ENCODE data around the gene ATP1A1.

The ATP1A1 gene

DNA sequence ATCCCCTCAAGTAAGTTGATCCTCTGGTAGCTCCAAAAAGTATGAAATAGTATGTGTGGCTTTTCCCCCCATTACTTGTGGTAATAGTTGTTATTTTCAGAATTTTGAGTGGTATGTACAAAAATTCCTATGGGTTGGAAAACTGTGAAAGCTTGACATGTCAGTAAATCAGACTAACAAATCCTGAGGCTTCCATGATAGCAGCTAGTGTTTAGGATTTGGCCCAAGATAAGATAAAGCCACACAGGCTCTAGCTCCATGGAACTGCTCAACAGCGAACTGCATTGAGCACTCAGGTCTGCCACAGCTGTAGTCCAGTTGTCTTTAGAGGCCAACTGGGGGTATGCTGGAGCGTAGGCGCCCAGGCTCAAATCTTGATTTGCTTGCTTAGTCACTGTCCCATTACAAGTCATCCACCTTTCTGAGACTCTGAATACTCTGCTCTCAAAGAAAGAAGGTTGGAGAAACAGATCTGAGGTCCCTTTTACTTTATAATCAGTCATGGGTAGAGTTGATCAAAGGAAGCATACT, 28.7 kb downstream of the ATP1A1 start:
- Mint-ChIP-seq H3K27ac (no peak overlapping the region), H3K9me3 (no peaks in the 10 kb centered on the region), H3K4me1 (no peaks in the 10 kb centered on the region), H3K4me3 (no peak overlapping the region), H3K36me3 (peaks cover 60% of the 10 kb centered on the region), H3K27me3 (no peaks in the 10 kb centered on the region)
- ATAC-seq (ENCODE audit: low read depth) (no peak), DNase-seq (ENCODE audit: low spot score in 2 of 2) (no peak)

DNA sequence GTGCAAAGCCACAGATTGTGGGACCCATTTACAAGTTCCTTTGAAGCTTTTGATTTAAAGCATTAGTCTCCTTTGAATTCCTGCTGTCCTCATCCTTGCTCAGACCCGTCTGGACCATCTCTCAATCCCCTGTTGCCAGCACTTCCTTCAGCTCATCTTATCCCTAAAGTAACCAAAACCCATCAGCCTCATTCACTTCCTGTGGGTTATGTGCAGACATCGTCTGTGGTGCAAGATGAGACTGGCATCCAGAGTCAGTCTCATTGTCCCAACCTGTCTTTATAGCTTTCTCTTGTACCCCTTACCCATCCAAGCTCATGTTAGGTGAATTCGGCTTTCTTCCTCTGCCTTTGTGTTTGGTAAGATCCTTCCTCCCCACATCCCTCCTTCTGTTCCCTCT, 29.3 kb downstream of the ATP1A1 start:
- no peak for ATAC-seq (ENCODE audit: low read depth)
- no peak overlapping the region for H3K4me3 Mint-ChIP-seq
- DNase-seq (ENCODE audit: low spot score in 2 of 2): no peak
- no peaks in the 10 kb centered on the region for H3K9me3 Mint-ChIP-seq
- no peaks in the 10 kb centered on the region for H3K4me1 Mint-ChIP-seq
- no peaks in the 10 kb centered on the region for H3K27me3 Mint-ChIP-seq
- H3K36me3 Mint-ChIP-seq: peaks cover 58% of the 10 kb centered on the region
- H3K27ac Mint-ChIP-seq: peak overlapping the region; percentile 40

- Mint-ChIP-seq H3K4me1 (no peaks in the 10 kb centered on the region), H3K4me3 (no peak overlapping the region), H3K27me3 (no peaks in the 10 kb centered on the region), H3K36me3 (peaks cover 49% of the 10 kb centered on the region), H3K9me3 (no peaks in the 10 kb centered on the region), H3K27ac (peak overlapping the region; percentile 62)
- ATAC-seq (ENCODE audit: low read depth) (no peak), DNase-seq (ENCODE audit: low spot score in 2 of 2) (no peak)
Measured at GRCh38 chr1:116403496-116404136, 30.6 kb downstream of the ATP1A1 start.

GRCh38 chr1:116404699-116405098, 31.7 kb downstream of the ATP1A1 start:
- no peak for ATAC-seq (ENCODE audit: low read depth)
- Mint-ChIP-seq H3K4me1 (no peaks in the 10 kb centered on the region), H3K27me3 (no peaks in the 10 kb centered on the region), H3K9me3 (no peaks in the 10 kb centered on the region), H3K4me3 (no peak overlapping the region), H3K27ac (peak overlapping the region; percentile 73), H3K36me3 (peaks cover 39% of the 10 kb centered on the region)
- DNase-seq (ENCODE audit: low spot score in 2 of 2): no peak

DNA sequence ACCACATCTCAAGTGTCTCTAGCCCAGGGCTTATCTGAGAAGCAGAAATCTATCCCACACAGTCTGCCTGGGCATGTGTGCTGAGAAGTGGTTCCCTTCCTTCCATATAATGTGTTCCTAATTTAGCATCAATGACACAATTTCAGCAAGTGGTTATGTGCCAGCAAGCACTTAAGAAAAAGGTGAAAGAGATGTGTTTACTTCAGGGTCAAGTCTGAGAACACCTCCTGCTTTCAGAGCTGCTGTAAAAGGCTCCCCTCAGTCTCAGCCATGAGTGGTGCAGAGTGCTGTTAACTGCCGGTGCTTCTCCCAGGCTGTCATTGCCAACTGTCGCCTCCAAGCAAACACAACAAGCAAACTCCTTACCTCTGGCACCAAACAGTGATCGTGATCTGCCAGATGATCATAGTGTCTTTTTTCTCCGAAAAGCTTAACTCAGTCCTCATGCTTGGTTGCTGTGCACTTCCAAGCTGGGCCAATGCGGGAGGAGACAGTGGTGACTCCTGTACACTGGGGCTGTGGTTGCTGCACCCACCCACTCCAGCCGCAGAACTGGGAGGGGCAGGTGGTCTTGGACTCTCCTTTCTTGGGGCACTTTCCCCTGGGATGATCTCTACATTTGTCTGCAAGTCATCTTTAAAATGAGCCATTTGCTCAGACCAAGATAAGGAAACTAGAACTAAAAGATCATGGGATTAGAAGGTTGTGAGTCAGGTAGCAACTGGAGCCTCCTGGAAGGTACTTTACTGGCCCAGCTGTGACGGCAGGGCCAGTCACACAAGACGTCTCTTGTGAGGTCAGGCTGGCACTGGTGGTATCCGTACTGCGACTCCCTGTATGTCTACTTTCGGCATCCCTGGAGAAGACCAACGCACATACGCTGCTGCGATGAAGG, 32.4 kb downstream of the ATP1A1 start:
- Mint-ChIP-seq H3K36me3 (peaks cover 33% of the 10 kb centered on the region), H3K4me1 (no peaks in the 10 kb centered on the region), H3K4me3 (no peak overlapping the region), H3K27ac (peak overlapping the region; percentile 73), H3K27me3 (no peaks in the 10 kb centered on the region), H3K9me3 (no peaks in the 10 kb centered on the region)
- ATAC-seq (ENCODE audit: low read depth) (no peak), DNase-seq (ENCODE audit: low spot score in 2 of 2) (no peak)

GRCh38 chr1:116407033-116407432, 34.0 kb downstream of the ATP1A1 start:
- H3K27ac Mint-ChIP-seq: peak overlapping the region; percentile 58
- no peaks in the 10 kb centered on the region for H3K9me3 Mint-ChIP-seq
- H3K36me3 Mint-ChIP-seq: peaks cover 25% of the 10 kb centered on the region
- no peak overlapping the region for H3K4me3 Mint-ChIP-seq
- no peaks in the 10 kb centered on the region for H3K4me1 Mint-ChIP-seq
- DNase-seq (ENCODE audit: low spot score in 2 of 2): no peak
- no peak for ATAC-seq (ENCODE audit: low read depth)
- H3K27me3 Mint-ChIP-seq: no peaks in the 10 kb centered on the region

GRCh38 chr1:116408193-116408592, 35.1 kb downstream of the ATP1A1 start:
- Mint-ChIP-seq H3K4me1 (no peaks in the 10 kb centered on the region), H3K27ac (peak overlapping the region; percentile 58), H3K9me3 (no peaks in the 10 kb centered on the region), H3K4me3 (no peak overlapping the region), H3K27me3 (no peaks in the 10 kb centered on the region), H3K36me3 (peaks cover 19% of the 10 kb centered on the region)
- ATAC-seq (ENCODE audit: low read depth) (no peak), DNase-seq (ENCODE audit: low spot score in 2 of 2) (no peak)

DNA sequence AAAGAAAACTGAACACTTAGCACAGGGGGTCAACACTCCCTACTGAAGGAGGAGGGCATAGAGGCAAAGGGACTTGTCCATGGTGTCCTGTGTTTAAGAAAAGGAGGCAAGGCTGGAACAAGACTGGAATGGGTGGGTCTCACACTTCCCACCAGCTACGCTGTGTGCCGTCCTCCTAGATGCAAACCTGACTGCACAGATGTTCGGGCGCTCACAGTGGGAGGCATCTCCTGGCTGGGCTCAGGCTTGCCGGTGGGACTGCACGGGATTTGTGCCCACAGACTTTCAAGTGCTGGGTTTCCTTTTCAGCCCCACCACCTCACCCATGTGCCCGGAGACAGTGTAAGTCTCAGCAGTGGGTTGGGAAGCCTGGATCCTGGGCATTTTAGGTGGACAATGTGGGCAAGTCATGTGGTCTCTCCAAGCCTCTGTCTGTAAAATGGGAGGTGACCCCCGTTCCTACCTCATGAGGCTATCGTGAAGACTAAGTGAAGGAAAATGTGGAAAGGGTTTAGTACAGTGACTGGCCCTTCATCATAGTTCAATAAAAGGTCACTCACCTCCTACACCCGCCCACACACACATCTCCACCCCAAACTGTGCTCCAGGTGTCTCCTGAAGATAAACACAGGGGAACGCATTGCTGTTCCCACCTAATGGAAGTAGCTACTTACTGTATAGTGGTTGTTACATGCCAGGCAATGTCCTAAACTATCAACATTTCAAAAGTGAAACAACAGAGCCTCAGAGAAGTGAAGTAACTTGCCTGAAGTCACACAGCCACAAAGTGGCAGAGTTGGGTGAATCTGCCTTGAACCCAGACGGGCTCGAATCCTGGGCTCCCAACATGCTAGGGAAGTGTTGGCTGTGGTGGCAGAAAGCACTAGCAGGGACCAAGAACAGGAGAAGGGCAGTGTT, 36.0 kb downstream of the ATP1A1 start:
- no peaks in the 10 kb centered on the region for H3K27me3 Mint-ChIP-seq
- H3K27ac Mint-ChIP-seq: no peak overlapping the region
- no peak for DNase-seq (ENCODE audit: low spot score in 2 of 2)
- H3K9me3 Mint-ChIP-seq: no peaks in the 10 kb centered on the region
- peaks cover 19% of the 10 kb centered on the region for H3K36me3 Mint-ChIP-seq
- no peak for ATAC-seq (ENCODE audit: low read depth)
- H3K4me1 Mint-ChIP-seq: peaks cover 4% of the 10 kb centered on the region
- H3K4me3 Mint-ChIP-seq: no peak overlapping the region

DNA sequence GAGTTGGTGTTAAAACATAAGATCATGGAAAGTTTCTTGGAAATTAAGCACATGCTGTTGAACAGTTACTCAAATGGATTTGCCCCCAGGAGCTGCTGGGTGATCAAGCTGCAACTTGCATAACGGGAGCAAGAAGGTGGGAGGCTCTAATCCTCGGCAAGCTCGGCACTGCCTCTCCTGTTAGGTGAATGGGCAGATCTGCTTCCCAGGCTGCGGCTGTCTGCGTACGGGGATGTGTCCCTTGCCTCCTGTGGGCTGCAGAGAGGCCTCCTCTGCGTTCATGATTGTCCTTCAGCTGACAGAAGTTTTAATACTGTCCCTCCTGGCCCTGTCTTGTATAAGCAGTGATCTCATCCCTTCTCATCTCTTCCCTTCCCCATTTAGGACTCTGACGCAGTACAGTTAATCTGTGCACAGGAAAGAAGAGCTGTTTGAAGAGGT, 36.7 kb downstream of the ATP1A1 start:
- Mint-ChIP-seq H3K27ac (no peak overlapping the region), H3K4me1 (peaks cover 4% of the 10 kb centered on the region), H3K9me3 (no peaks in the 10 kb centered on the region), H3K4me3 (no peak overlapping the region), H3K27me3 (no peaks in the 10 kb centered on the region), H3K36me3 (peaks cover 19% of the 10 kb centered on the region)
- ATAC-seq (ENCODE audit: low read depth): no peak
- no peak for DNase-seq (ENCODE audit: low spot score in 2 of 2)

DNA sequence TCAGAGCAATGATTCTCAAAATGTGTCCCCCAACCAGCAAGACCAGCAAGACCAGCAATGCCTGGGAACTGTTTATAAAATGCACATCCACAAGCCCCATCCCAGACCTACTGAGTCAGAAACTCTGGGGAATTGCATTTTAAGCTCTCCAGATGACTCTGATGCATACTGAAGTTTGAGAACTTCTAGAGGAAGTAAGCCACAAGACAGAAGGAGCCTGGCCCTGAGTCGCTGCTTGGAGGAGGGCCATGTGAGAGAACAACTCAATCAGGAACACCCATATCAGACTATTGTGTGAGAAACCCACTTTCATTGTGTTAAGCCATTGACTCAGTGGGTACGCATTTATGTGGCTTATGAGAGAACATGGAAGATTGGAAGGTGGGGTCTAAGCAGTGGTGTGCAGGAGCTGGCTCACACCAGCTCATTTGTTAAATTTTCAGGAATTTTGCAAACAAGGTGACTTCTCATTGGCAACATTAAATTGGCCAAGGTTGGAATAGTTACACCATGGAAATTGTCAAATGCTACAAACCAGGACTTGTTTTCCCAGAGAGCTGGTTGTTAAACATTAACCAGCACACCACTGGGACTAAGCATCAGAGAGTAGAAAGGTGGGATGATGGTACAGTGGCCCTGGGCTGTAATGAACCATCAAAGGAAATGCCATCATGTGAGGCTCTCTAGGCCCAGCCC, 38.9 kb downstream of the ATP1A1 start:
- no peak overlapping the region for H3K27ac Mint-ChIP-seq
- ATAC-seq (ENCODE audit: low read depth) (no peak), DNase-seq (ENCODE audit: low spot score in 2 of 2) (no peak)
- no peak overlapping the region for H3K4me3 Mint-ChIP-seq
- H3K27me3 Mint-ChIP-seq: no peaks in the 10 kb centered on the region
- H3K36me3 Mint-ChIP-seq: peaks cover 8% of the 10 kb centered on the region
- H3K9me3 Mint-ChIP-seq: no peaks in the 10 kb centered on the region
- H3K4me1 Mint-ChIP-seq: peaks cover 4% of the 10 kb centered on the region

- H3K9me3 Mint-ChIP-seq: no peaks in the 10 kb centered on the region
- no peak overlapping the region for H3K27ac Mint-ChIP-seq
Measured at GRCh38 chr1:116412480-116412798, 39.4 kb downstream of the ATP1A1 start.

DNA sequence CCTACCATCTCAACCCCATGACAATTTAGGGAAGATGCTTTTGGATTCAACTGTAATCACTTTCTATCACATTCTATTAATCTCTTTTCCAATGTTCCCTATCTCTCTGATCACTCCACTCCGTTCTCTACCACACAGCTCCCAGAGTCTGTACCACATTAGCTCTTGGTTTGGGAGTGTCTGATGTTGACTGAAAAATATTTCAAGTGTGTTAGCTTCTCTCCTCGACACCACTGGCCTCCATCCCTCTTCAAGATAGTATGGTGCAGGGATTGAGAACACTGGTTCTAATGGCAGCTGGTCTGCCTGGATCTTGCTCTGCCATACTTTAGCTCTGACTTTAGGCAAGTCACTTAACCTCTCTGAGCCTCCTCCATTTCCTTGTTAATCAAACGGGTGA, 39.9 kb downstream of the ATP1A1 start:
- Mint-ChIP-seq H3K27me3 (no peaks in the 10 kb centered on the region), H3K4me3 (no peak overlapping the region), H3K36me3 (peaks cover 7% of the 10 kb centered on the region), H3K9me3 (no peaks in the 10 kb centered on the region), H3K4me1 (peaks cover 9% of the 10 kb centered on the region), H3K27ac (peak overlapping the region; percentile 26)
- DNase-seq (ENCODE audit: low spot score in 2 of 2) (no peak), ATAC-seq (ENCODE audit: low read depth) (no peak)

More at GRCh38 chr1:116412480-116412798, 39.4 kb downstream of the ATP1A1 start:
- ATAC-seq (ENCODE audit: low read depth): no peak
- Mint-ChIP-seq H3K27me3 (no peaks in the 10 kb centered on the region), H3K4me1 (peaks cover 6% of the 10 kb centered on the region), H3K4me3 (no peak overlapping the region), H3K36me3 (peaks cover 7% of the 10 kb centered on the region)
- no peak for DNase-seq (ENCODE audit: low spot score in 2 of 2)

DNA sequence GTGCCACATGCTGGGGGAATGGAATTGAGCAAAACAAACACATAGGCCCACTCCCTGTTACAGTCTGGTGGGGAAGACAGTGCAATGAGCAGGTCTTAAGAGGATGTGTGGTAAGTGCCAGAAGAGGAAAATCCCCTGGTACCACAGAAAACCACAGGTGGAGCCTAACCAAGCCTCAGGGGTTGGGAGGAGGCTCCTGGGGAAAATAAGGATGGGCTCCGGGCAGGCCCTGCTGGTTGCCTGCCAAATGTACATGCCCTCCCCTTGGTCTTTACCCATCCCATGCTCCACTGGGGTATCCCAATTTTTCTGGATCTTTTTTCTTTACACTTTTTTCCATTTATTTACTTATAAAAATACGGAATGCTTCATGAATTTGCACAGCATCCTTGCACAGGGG, 40.4 kb downstream of the ATP1A1 start:
- no peak for ATAC-seq (ENCODE audit: low read depth)
- Mint-ChIP-seq H3K4me3 (no peak overlapping the region), H3K27me3 (no peaks in the 10 kb centered on the region), H3K27ac (peak overlapping the region; percentile 26), H3K9me3 (no peaks in the 10 kb centered on the region), H3K4me1 (peaks cover 12% of the 10 kb centered on the region), H3K36me3 (peaks cover 6% of the 10 kb centered on the region)
- no peak for DNase-seq (ENCODE audit: low spot score in 2 of 2)

Measured in memory B cell (primary cell).